ENCODE data around the gene MPI.

The MPI gene

DNA sequence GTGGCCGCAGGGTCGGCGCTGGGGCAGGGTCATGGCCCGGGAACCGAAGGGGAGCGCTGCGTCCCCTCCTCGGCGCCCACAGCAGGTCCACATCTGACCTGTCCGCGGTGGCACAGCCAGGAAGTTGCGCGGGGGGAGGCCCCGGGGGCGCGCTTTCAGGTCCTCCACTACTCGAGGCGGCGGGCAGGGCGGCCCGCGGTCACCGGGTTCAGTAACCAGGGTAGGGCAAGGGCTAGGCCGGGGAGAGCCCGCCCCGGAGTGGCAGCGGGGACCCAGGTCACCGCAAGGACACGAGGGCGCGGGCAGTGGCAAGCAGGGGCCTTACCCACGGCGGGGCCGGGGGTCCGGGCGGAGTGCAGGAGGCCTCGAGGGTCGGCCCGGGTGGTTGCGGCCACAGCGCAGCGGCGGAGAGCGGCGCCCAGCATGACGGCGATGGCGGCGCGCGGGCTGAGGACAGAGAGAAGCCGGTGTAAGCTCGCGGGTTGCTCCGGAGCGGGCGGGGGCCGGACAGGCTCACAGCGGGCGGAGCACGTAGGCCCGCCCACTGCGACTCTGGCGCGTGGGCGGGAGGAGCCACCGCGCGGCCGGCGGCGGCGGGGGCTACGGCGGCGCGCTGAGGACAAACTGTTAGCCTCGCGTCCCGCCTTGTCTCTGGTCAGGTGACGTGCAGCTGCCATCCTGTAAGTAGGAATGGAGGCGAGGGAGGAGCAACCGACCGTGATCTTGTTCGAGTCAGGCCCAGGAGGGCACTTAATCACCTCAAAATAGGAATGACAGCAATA lies 47.9 kb downstream of the MPI start, which contains the start of gene COX5A:
COX5A (minus strand) TSS at position 484 of the 782 bp plus-strand sequence; CDS start at position 425, 59 bp downstream.
- DNase-seq (ENCODE audit: low spot score), result peak; percentile 88

DNA sequence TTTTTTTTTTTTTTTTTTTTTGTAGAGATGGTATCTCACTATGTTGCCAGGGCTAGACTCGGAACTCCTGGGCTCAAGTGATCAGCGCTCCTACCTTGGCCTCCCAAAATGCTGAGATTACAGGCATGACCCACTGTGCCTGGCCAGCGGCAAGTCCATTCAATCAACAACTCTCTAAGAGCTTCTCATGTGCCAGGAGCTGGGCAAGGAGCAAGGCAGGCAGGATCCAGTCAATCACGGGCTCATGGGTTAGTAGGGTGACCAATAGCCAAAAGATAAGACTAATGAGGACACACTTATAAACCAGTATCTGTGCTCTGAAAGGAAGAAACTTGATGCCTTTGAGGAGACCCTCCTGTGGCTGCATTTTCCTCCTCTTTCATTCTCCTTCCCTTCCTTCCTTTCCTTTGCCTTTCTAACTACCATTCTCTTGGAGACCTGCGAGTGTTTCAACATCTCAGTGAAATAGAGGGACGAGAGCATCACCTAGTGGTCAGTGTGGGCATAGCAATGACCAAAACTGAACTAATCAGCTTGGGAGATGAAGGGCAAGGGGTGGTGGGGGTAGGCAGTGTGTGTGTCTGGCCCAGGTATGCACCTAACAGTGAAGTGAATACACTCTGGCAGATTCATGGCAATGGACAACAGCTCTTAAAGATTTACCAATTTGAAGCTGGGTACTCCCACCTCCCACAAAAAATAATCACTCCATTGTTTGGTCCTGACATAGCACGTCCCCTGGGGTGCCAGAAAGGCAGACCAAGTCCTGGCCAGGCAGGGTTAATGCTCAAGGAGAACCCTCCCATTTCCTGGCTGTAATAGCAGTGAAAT lies 60.5 kb downstream of the MPI start:
- peak; percentile 72 for DNase-seq (ENCODE audit: low spot score)

DNA sequence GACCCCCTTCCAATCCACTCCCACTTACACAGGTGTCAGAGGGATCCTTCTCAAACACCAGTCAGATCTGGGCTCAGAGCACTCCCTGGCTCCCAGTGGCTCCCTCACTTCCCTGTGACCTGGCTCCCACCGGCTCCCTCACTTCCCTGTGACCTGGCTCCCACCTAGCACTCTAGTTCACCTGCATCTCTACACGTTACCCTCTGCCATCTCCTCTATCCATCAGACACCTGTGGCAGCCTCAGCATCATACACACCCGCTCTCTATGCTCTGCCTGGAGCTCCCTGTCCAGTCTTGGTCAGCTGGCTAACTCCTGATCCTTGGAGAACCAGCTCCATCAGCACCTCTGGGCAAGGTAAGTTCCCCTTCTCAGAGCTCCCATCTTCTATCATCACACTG lies 61.2 kb downstream of the MPI start:
- no peak for DNase-seq (ENCODE audit: low spot score)

All from germinal center (tissue), 1 donor.